Stimulated activated CD4-positive, alpha-beta T cell treated with anti-CD3 and anti-CD28 coated beads, Interleukin-1b, Interleukin-23, amount 100 ng/mL, for 1 hour (primary cell): ENCODE measurements around the gene ZACN.

Experiments used
- DNase-seq, 2 donors: peaks; one replicate each; pipeline ENCODE4 v3.0.0-alpha.2; 2020; ENCODE audit warnings: low read depth in 2 of 2

The ZACN gene

GRCh38 chr17:76081295-76082210 lies 2.6 kb downstream of the ZACN start:
- DNase-seq, result no peak

DNA sequence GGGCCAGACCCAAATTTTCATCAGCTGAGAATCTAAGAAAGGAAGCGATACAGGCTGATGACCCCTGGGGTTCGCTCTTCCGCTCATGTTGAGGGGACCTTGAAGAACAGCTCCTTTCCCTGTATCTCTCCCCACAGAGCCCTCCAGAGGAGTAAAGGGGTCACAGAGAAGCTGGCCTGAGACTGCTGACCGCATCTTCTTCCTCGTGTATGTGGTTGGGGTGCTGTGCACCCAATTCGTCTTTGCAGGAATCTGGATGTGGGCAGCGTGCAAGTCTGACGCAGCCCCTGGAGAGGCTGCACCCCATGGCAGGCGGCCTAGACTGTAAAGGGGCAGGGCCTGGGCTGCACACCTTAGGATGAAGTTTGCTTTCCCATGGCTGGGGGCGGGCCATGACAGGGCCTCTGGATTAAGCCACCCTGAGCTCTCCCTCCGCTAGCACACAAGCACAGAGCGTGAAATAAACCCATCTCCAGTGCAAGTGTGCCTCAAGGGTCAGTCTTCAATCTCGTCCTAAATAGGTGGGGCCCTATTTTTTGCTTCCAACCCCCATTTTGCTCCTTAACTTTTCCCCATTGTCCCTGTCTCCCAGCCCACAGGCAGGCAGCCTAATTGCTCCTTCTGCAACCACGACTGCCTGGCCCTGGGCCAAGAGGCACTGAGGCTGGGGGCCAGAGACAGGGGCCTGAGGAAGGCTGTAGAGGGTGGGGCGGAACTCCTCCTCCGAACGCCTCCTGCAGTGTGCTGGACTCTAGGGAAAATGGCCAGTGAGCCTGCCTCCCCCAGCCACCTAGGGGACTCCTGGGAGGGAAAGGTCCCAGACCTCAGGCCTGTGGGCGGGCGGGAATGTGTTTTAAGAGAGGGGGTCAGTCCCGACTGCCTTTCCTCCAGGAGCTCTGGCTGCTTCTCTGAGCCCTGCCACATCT lies 3.6 kb downstream of the ZACN start:
- DNase-seq, result no peak

DNA sequence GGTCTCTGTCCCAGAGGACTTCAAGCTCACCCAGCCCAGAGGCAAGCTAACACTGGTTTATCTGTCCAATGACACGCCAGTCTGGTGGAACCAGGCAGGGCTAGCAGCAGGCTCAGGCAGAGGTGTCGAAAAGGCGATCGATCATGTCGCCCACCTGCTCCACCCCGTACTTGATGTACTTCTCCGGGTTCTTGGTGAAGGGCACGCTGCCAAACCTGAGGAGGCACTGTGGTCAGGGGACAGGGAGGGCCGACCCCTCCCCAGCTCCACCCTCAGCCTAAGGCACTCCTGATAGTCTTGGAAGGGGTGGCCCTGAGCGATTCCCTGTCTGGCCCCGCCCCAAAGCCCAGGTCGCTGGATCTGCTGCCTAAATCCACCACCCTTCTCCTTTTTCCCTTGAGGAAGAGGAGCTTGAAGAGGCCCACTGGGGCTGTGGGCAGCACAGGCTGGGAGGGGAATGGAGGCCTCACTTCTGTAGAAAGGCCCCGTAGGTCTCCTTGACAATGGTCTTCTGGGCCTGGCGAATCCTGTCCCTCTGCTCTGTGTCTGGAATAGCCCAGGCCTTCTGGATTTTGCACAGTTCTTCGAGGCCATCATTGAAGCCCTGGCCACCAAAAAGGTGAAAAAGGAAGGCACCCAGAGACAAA lies 4.7 kb downstream of the ZACN start:
- no peak for DNase-seq

DNA sequence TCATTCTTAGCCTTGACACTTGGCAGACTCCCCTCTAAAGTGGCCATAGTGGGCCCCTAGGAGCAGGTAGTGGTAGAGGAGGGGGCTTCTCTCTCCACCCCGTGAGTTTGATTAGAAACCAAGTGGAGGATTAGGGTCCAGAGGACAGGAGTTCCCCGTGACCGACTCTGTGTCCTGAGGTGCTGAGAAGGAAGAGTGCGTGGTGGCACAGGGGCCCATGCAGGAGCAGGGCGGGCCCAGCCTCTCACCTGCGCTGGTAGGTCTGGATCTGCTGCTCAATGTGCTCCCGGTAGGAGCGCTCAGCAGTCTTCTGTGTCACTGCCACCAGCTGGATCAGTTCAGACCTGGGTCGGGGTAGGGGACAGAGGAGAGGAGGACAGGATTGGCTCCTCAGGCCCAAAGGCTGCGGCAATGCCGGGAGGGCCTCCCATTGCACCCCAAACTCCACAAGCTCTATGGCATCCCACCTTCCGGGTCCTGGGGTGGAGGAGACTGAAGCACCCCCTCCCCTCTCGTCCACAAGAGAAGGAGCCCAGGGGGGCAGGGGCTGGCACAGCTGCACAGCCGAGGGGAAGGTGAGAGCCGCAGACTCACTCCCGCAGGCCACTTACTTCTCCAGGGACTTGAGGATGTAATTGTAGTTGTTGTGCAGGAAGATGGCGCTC lies 6.2 kb downstream of the ZACN start:
- no peak for DNase-seq

- DNase-seq, result no peak
These were observed 6.9 kb downstream of the ZACN start for GRCh38 chr17:76085731-76086366.

DNA sequence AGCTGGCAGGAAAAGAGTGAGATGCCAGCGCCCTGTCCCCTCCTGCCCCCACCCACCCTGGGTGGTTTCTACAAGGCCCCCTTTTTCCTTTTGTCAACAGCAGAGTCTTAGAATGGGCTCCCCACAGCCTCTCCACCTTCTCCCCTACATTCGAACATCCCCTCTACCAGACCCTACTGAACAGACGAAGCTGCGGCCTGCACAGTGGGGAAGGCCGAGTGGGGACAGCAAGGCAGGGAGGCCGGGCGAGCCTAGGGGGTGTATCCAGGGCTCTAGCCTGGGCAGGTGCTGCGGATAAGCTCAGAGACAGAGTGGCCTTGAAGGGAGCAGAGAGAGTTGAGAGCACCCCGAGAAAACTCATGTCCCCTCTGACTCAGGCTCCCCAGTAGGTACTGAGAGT lies 7.4 kb downstream of the ZACN start:
- DNase-seq, result no peak

- no peak for DNase-seq
These were observed 8.5 kb downstream of the ZACN start for GRCh38 chr17:76087531-76087930.

GRCh38 chr17:76088041-76088867 lies 9.3 kb downstream of the ZACN start:
- no peak for DNase-seq

- no peak for DNase-seq
These were observed 10.0 kb downstream of the ZACN start for GRCh38 chr17:76088868-76089576.

GRCh38 chr17:76089680-76090516 lies 10.9 kb downstream of the ZACN start:
- DNase-seq, result no peak

- DNase-seq, result no peak
These were observed 11.6 kb downstream of the ZACN start for GRCh38 chr17:76090517-76091129.

DNA sequence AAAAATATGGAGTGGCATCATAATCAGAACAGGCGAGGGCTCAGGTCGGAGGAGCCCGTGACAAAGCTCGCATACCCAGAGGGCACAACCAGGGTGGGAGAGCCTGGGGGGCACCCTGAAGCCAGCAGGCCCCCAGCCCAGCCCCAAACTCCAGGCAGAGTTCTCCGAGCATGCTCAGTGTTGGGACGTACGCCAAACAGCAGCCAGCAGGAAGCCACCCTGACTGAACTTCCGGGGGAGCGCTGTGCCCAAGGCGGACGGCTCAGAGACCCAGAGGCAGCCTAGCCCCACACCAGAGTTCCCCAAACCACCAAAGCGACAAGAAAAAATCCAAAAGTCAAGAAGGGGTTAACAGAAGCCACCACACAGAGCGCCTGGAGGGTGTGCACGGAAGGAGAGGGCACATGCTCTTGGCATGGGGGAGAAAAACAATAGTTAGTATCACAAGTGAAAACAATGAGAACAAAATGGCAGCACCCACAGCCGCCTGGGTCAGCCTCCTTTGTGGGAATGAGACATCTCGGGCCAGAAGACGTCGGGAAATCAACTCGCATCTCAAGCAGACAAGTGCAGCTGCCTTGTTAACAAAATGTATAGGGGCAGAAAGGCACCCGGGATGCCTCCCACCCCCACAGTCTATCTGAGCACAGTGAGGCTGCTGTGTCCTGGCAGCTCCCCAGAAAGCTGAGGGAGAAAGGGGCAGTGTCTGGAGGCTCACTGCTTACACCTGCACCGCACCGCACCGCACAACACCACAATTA lies 12.7 kb downstream of the ZACN start:
- no peak for DNase-seq

DNA sequence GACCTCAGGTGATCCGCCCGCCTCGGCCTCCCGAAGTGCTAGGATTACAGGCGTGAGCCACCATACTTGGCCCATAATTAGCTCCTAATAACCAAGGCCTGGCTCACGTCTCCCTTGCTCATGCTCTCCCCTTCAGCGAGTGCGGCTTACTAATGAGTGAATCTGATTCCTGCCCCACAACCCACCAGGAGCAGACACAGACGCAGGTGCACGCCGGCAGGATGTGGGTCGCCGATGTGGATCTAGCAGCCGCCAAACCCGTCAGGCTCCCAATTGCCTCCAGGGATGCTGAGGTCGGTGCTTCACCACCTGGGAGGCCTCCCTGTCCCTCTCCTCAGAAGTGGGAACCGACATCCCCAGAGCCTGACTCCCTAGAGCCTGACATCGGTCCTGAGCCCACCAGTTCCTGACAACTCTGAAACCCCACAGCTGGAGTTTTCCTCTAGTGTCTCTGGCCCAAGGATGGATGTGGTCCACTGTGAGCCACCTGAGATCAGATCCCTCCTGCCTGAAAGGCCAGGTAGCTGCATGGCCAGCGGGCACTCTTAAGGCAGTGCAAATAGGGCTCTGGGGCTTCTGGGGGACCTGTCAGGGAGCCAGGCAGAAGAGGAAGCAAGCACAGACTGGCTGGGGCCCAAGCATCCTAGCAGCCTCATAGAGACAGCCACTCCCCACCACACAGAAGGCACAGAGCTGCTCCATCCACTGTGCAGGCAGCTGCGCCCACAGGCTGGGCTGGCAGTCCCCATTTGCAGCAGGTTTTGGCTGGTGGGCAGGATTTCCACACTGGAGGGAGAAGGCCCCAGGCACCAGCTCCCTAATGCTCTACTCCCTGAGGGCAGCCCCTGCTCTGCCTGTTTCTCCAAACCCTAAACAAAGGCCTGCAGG lies 13.8 kb downstream of the ZACN start:
- no peak for DNase-seq

DNA sequence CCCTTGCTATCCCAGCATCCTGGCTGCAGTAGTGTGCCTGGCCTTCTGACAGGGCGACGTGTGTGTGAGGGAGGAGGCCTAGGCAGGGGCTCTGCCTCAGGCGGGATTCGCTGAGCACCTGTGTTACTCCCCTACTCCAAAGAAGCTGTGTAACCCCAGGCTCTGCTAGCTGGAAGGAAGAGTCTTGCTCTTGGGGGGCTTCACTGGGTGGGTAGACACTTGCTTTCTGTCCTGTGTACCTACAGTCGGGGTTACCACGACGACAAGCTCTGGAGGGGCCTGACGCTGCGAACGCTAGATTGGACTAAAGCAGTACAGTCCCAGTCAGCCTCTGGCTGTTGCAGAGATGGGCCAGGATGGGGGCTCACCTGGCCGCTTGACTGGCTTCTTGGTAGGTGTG lies 15.1 kb downstream of the ZACN start:
- DNase-seq, result no peak

DNA sequence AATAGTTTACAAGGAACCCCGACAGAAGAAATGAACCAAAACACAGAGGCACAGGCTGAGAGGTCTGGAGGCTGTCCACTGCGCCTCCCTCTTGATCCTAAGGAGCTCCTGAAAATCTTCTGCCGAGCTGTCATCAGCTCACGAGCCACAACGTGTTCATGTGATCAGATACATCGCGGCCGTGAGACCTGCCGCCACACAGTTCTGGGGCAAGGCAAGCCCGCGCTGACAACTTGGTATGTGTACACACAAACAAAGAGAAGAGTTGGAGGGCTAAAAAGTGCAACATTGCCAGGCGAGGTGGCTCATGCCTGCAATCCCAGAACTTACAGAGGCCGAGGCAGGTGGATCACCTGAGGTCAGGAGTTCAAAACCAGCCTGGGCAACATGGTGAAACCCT lies 17.0 kb downstream of the ZACN start:
- DNase-seq, result no peak

GRCh38 chr17:76097716-76098295 lies 18.8 kb downstream of the ZACN start:
- no peak for DNase-seq
